ENCODE measurements around the gene CCPG1. TPM values are rescaled to one million over a fixed set of nuclear protein-coding genes. Genes with fewer than 3 reads are reported as not detected.
A peak's percentile ranks its signal among the peaks of the same experiment; 100 is the strongest.
"Not testable (repeated sequence)": the region's sequence is repeated elsewhere in the genome, so short reads cannot be mapped to it uniquely, and the experiment has no call there.

The CCPG1 gene
- total RNA-seq (64.6 and 80.9 TPM in 2 replicates), polyA plus RNA-seq (32.5 and 50.0 TPM in 2 replicates), polyA minus RNA-seq (ENCODE audit: low replicate concordance) (5.4 and 14.0 TPM in 2 replicates)
- 19.7 and 26.6 TPM in 2 replicates for polyA plus RNA-seq (2012)

- Histone ChIP-seq H4K20me1 (ENCODE audit: control insufficient read depth, extremely low read depth, insufficient read depth, low read length) (no peaks in the 10 kb centered on the region), H3K27me3 (ENCODE audit: control insufficient read depth, insufficient read depth, low read length) (no peaks in the 10 kb centered on the region), H3K36me3 (ENCODE audit: control insufficient read depth, insufficient read depth, low read length) (no peaks in the 10 kb centered on the region), H3K4me1 (ENCODE audit: control insufficient read depth, extremely low read depth, insufficient read depth, low read length) (no peaks in the 10 kb centered on the region), H3K79me2 (ENCODE audit: control insufficient read depth, insufficient read depth, low read length) (peaks cover 1% of the 10 kb centered on the region), H2AFZ (ENCODE audit: low read length) (peak within 1 kb of the TSS; percentile 97), H3K4me3 (replicated peaks in 1 of 4; ENCODE audit: control extremely low read depth in 1 of 4, insufficient read depth in 1 of 4, low read depth in 3 of 4, low read length in 4 of 4) (peak within 1 kb of the TSS; percentile 85 to 96 (median 88)), H3K9ac (ENCODE audit: insufficient read depth, low read length) (peak within 1 kb of the TSS; percentile 81), H3K27ac (ENCODE audit: insufficient read depth, low read length) (peak within 1 kb of the TSS; percentile 95), H3K9me3 (ENCODE audit: control insufficient read depth, insufficient read depth, low read depth, low read length) (no peaks in the 10 kb centered on the region), H3K4me2 (ENCODE audit: extremely low read depth, insufficient read depth, low read length) (peak within 1 kb of the TSS; percentile 90)
- peak; percentile 96 to 97 for DNase-seq (ENCODE audit: low read depth in 2 of 2)
- TF ChIP-seq EZH2 (IDR thresholded peaks at IDR 0.05; ENCODE audit: low read length, missing control alignments) (no peak), CTCF (conservative IDR thresholded peaks at IDR 0.05 in 1 of 2, IDR thresholded peaks at IDR 0.05 in 1 of 2; ENCODE audit: low read depth in 1 of 2, low read length in 2 of 2) (peak; percentile 53 to 58)
Measured at GRCh38 chr15:55408012-55408928, at the start of gene CCPG1, which contains the start of gene PIERCE2. Gene CCPG1 (minus strand): TSS chr15:55408359. CDS start chr15:55389424, 18,935 bp downstream. Gene PIERCE2 (plus strand): TSS chr15:55408495. CDS start chr15:55408769, 274 bp downstream.

GRCh38 chr15:55457401-55458022 is 49.4 kb upstream of the CCPG1 start:
- Histone ChIP-seq H3K4me3 (replicated peaks in 1 of 4; ENCODE audit: control extremely low read depth in 1 of 4, insufficient read depth in 1 of 4, low read depth in 3 of 4, low read length in 4 of 4) (no peak overlapping the region), H3K9ac (ENCODE audit: insufficient read depth, low read length) (no peak overlapping the region), H3K27ac (ENCODE audit: insufficient read depth, low read length) (no peak overlapping the region), H3K36me3 (ENCODE audit: control insufficient read depth, insufficient read depth, low read length) (no peaks in the 10 kb centered on the region), H3K4me2 (ENCODE audit: extremely low read depth, insufficient read depth, low read length) (no peak overlapping the region), H3K27me3 (ENCODE audit: control insufficient read depth, insufficient read depth, low read length) (no peaks in the 10 kb centered on the region), H3K4me1 (ENCODE audit: control insufficient read depth, extremely low read depth, insufficient read depth, low read length) (no peaks in the 10 kb centered on the region), H4K20me1 (ENCODE audit: control insufficient read depth, extremely low read depth, insufficient read depth, low read length) (no peaks in the 10 kb centered on the region), H2AFZ (ENCODE audit: low read length) (no peak overlapping the region), H3K79me2 (ENCODE audit: control insufficient read depth, insufficient read depth, low read length) (no peaks in the 10 kb centered on the region), H3K9me3 (ENCODE audit: control insufficient read depth, insufficient read depth, low read depth, low read length) (no peaks in the 10 kb centered on the region)
- no peak for TF ChIP-seq EZH2 (IDR thresholded peaks at IDR 0.05; ENCODE audit: low read length, missing control alignments)
- no peak for TF ChIP-seq CTCF (conservative IDR thresholded peaks at IDR 0.05 in 1 of 2, IDR thresholded peaks at IDR 0.05 in 1 of 2; ENCODE audit: low read depth in 1 of 2, low read length in 2 of 2)
- no peak for DNase-seq (ENCODE audit: low read depth in 2 of 2)

GRCh38 chr15:55447030-55447394 is 38.9 kb upstream of the CCPG1 start:
- H3K4me2 ChIP-seq (ENCODE audit: extremely low read depth, insufficient read depth, low read length); H3K9me3 ChIP-seq (ENCODE audit: control insufficient read depth, insufficient read depth, low read depth, low read length); H3K4me1 ChIP-seq (ENCODE audit: control insufficient read depth, extremely low read depth, insufficient read depth, low read length); H3K4me3 ChIP-seq (replicated peaks in 1 of 4; ENCODE audit: control extremely low read depth in 1 of 4, insufficient read depth in 1 of 4, low read depth in 3 of 4, low read length in 4 of 4); H3K9ac ChIP-seq (ENCODE audit: insufficient read depth, low read length); H3K79me2 ChIP-seq (ENCODE audit: control insufficient read depth, insufficient read depth, low read length); H4K20me1 ChIP-seq (ENCODE audit: control insufficient read depth, extremely low read depth, insufficient read depth, low read length); H3K27ac ChIP-seq (ENCODE audit: insufficient read depth, low read length); H2AFZ ChIP-seq (ENCODE audit: low read length); H3K36me3 ChIP-seq (ENCODE audit: control insufficient read depth, insufficient read depth, low read length); DNase-seq (ENCODE audit: low read depth in 2 of 2); H3K27me3 ChIP-seq (ENCODE audit: control insufficient read depth, insufficient read depth, low read length): not testable (repeated sequence)

- not testable (repeated sequence) for H4K20me1 ChIP-seq (ENCODE audit: control insufficient read depth, extremely low read depth, insufficient read depth, low read length); H3K4me3 ChIP-seq (replicated peaks in 1 of 4; ENCODE audit: control extremely low read depth in 1 of 4, insufficient read depth in 1 of 4, low read depth in 3 of 4, low read length in 4 of 4); DNase-seq (ENCODE audit: low read depth in 2 of 2); H2AFZ ChIP-seq (ENCODE audit: low read length); H3K4me2 ChIP-seq (ENCODE audit: extremely low read depth, insufficient read depth, low read length); H3K27me3 ChIP-seq (ENCODE audit: control insufficient read depth, insufficient read depth, low read length); H3K9me3 ChIP-seq (ENCODE audit: control insufficient read depth, insufficient read depth, low read depth, low read length); H3K36me3 ChIP-seq (ENCODE audit: control insufficient read depth, insufficient read depth, low read length); H3K9ac ChIP-seq (ENCODE audit: insufficient read depth, low read length); H3K27ac ChIP-seq (ENCODE audit: insufficient read depth, low read length); H3K4me1 ChIP-seq (ENCODE audit: control insufficient read depth, extremely low read depth, insufficient read depth, low read length); H3K79me2 ChIP-seq (ENCODE audit: control insufficient read depth, insufficient read depth, low read length)
Measured at GRCh38 chr15:55446379-55447029, 38.3 kb upstream of the CCPG1 start.

GRCh38 chr15:55445936-55446335 is 37.8 kb upstream of the CCPG1 start:
- DNase-seq (ENCODE audit: low read depth in 2 of 2); H3K36me3 ChIP-seq (ENCODE audit: control insufficient read depth, insufficient read depth, low read length); H2AFZ ChIP-seq (ENCODE audit: low read length); H3K4me3 ChIP-seq (replicated peaks in 1 of 4; ENCODE audit: control extremely low read depth in 1 of 4, insufficient read depth in 1 of 4, low read depth in 3 of 4, low read length in 4 of 4); H3K4me1 ChIP-seq (ENCODE audit: control insufficient read depth, extremely low read depth, insufficient read depth, low read length); H3K79me2 ChIP-seq (ENCODE audit: control insufficient read depth, insufficient read depth, low read length); H4K20me1 ChIP-seq (ENCODE audit: control insufficient read depth, extremely low read depth, insufficient read depth, low read length); H3K27ac ChIP-seq (ENCODE audit: insufficient read depth, low read length); H3K27me3 ChIP-seq (ENCODE audit: control insufficient read depth, insufficient read depth, low read length); H3K9me3 ChIP-seq (ENCODE audit: control insufficient read depth, insufficient read depth, low read depth, low read length); H3K9ac ChIP-seq (ENCODE audit: insufficient read depth, low read length); H3K4me2 ChIP-seq (ENCODE audit: extremely low read depth, insufficient read depth, low read length): not testable (repeated sequence)

All from fibroblast of lung (primary cell).